Prostate gland (tissue), 2 donors: ENCODE measurements around the gene OSGEPL1. TPM values are rescaled to one million over a fixed set of nuclear protein-coding genes. Genes with fewer than 3 reads are reported as not detected.

Experiments used
- DNase-seq: peaks from one replicate; pipeline ENCODE4 v3.0.0-alpha.2; 2019; ENCODE audit warnings: low spot score
- H3K27ac ChIP-seq, 2 donors: fragments of 200-600 bp; sonication (generic); 2 replicates each; pipeline ENCODE4 v1.5.1; 2017 to 2019
- H3K27me3 ChIP-seq: fragments of 200-600 bp; sonication (generic); replicated peaks from 2 replicates; pipeline ENCODE4 v1.5.1; 2019; ENCODE audit not compliant: insufficient read depth
- H3K36me3 ChIP-seq, 2 donors: fragments of 200-600 bp; sonication (generic); 1 replicate in 1 of 2; 2 replicates in 1 of 2; pipeline versions ENCODE4 v1.5.1 to v1.8.1; 2017 to 2019
- H3K4me1 ChIP-seq: fragments of 200-600 bp; sonication (generic); replicated peaks from 2 replicates; pipeline ENCODE4 v1.5.1; 2019
- H3K4me3 ChIP-seq, 2 donors: fragments of 200-600 bp; sonication (generic); 2 replicates each; pipeline ENCODE4 v1.5.1; 2017 to 2019
- H3K9me3 ChIP-seq: fragments of 200-600 bp; sonication (generic); 2 replicates; pipeline ENCODE4 v1.5.1; 2017
- CTCF ChIP-seq, 4 experiments: fragments of 200-600 bp in 2 of 4; fragments of 450-650 bp in 2 of 4; sonication (generic) in 2 of 4; IDR thresholded peaks; 1 replicate in 3 of 4; 2 replicates in 1 of 4; pipeline ENCODE4 v1.5.1; 2016 to 2019; ENCODE audit warnings: antibody characterized with exemption in 4 of 4, mild to moderate bottlenecking in 2 of 4, moderate library complexity in 2 of 4
- POLR2A ChIP-seq: fragments of 450-650 bp; IDR thresholded peaks from one replicate; pipeline ENCODE4 v1.6.1; 2016; ENCODE audit warnings: antibody characterized with exemption, mild to moderate bottlenecking
- POLR2AphosphoS5 ChIP-seq: sonication (generic); formaldehyde crosslinking; IDR thresholded peaks from one replicate; pipeline ENCODE4 v1.6.1; 2017; ENCODE audit warnings: antibody characterized with exemption
- WGBS: methylation state at CpG from one replicate; pipeline ENCODE4 v1.1.5; 2018; 5-methylcytosine and 5-hydroxymethylcytosine counted together
- intact Hi-C: fragments of 100-400 bp; cut with DNase I; formaldehyde crosslinking; loops from one replicate; pipeline ENCODE4 v1.14.2; 2022
- total RNA-seq, 2 donors: library from RNA; depleted of rRNA; stranded (reverse); fragments of >200 nt; gene quantifications; one replicate each; pipeline ENCODE4 v1.1.0, GENCODE V29; 2016

The OSGEPL1 gene
- 10 to 100 TPM; 11.7 to 13.7 TPM for total RNA-seq

GRCh38 chr2:189762551-189763298, at the start of gene OSGEPL1:
Gene OSGEPL1 (minus strand): TSS chr2:189762792. CDS start chr2:189761640, 1,152 bp downstream.
- intact Hi-C loops, result no loop called here
- H3K9me3 ChIP-seq, result no peaks in the 10 kb centered on the region
- H3K27ac ChIP-seq, result peak within 1 kb of the TSS; percentile 87 to 89
- H3K36me3 ChIP-seq, result no peaks in the 10 kb centered on the region
- H3K27me3 ChIP-seq, result no peaks in the 10 kb centered on the region
- H3K4me3 ChIP-seq, result peak within 1 kb of the TSS; percentile 66 to 78
- TF ChIP-seq POLR2A (peak; percentile 11), POLR2AphosphoS5 (peak; percentile 60), CTCF (IDR thresholded peaks at IDR 0.05) (peak in 3 of 4 experiments; percentile 13 to 42 (median 33))
- 0% methylated on average over 33 of the region's 33 CpGs for WGBS
- no peaks in the 10 kb centered on the region for H3K4me1 ChIP-seq
- DNase-seq, result peak; percentile 91

GRCh38 chr2:189803431-189803830, 40.8 kb upstream of the OSGEPL1 start:
- no peak overlapping the region for H3K4me3 ChIP-seq
- WGBS, result 60% methylated on average over 3 of the region's 3 CpGs
- intact Hi-C loops, result loop anchor here (10.0 kb wide), 1 partner anchor 381 kb away; a partner anchor contains a TSS
- H3K27ac ChIP-seq, result no peak overlapping the region
- no peaks in the 10 kb centered on the region for H3K9me3 ChIP-seq
- TF ChIP-seq POLR2AphosphoS5 (peak; percentile 24), POLR2A (no peak)
- DNase-seq, result no peak
- H3K36me3 ChIP-seq, result no peaks in the 10 kb centered on the region
- H3K27me3 ChIP-seq, result no peaks in the 10 kb centered on the region
- H3K4me1 ChIP-seq, result no peaks in the 10 kb centered on the region

GRCh38 chr2:189802396-189802912, 39.9 kb upstream of the OSGEPL1 start:
- no peak for TF ChIP-seq POLR2A
- no peak for TF ChIP-seq POLR2AphosphoS5
- TF ChIP-seq CTCF (IDR thresholded peaks at IDR 0.05), result no peak
- no peak overlapping the region for H3K27ac ChIP-seq
- no peaks in the 10 kb centered on the region for H3K27me3 ChIP-seq
- no peaks in the 10 kb centered on the region for H3K36me3 ChIP-seq
- intact Hi-C loops, result loop anchor here (10.0 kb wide), 1 partner anchor 382 kb away; a partner anchor contains a TSS
- 81% methylated on average over 2 of the region's 2 CpGs for WGBS
- no peak overlapping the region for H3K4me3 ChIP-seq
- no peak for DNase-seq
- H3K4me1 ChIP-seq, result no peaks in the 10 kb centered on the region
- no peaks in the 10 kb centered on the region for H3K9me3 ChIP-seq

GRCh38 chr2:189799531-189799930, 36.9 kb upstream of the OSGEPL1 start:
- DNase-seq, result no peak
- Histone ChIP-seq H3K4me1 (no peaks in the 10 kb centered on the region), H3K9me3 (no peaks in the 10 kb centered on the region), H3K27ac (no peak overlapping the region), H3K4me3 (no peak overlapping the region), H3K27me3 (no peaks in the 10 kb centered on the region), H3K36me3 (no peaks in the 10 kb centered on the region)
- TF ChIP-seq CTCF (IDR thresholded peaks at IDR 0.05) (no peak), POLR2A (no peak), POLR2AphosphoS5 (no peak)
- intact Hi-C loops, result loop anchor here (2.0 kb wide), 1 partner anchor 271 kb away; no protein-coding TSS in a partner anchor
- 80% methylated on average over 2 of the region's 2 CpGs for WGBS

GRCh38 chr2:189799030-189799331, 36.4 kb upstream of the OSGEPL1 start:
- no peaks in the 10 kb centered on the region for H3K27me3 ChIP-seq
- no peaks in the 10 kb centered on the region for H3K9me3 ChIP-seq
- no peaks in the 10 kb centered on the region for H3K36me3 ChIP-seq
- no peak overlapping the region for H3K4me3 ChIP-seq
- no peak for DNase-seq
- H3K4me1 ChIP-seq, result no peaks in the 10 kb centered on the region
- intact Hi-C loops, result loop anchor here (2.0 kb wide), 1 partner anchor 272 kb away; no protein-coding TSS in a partner anchor
- no peak for TF ChIP-seq POLR2AphosphoS5
- no peak overlapping the region for H3K27ac ChIP-seq
